ENCODE results near the gene KLHDC10.

KLHDC10 gene

GRCh38 chr7:130134726-130135125 is 64.4 kb downstream of the KLHDC10 start:
- no peaks in the 10 kb centered on the region for H3K27me3 ChIP-seq (ENCODE audit: control insufficient read depth, low read length)
- no peak overlapping the region for H3K27ac ChIP-seq (ENCODE audit: low read depth, low read length)
- H3K4me1 ChIP-seq (ENCODE audit: control insufficient read depth, low read length): no peaks in the 10 kb centered on the region
- no peaks in the 10 kb centered on the region for H4K20me1 ChIP-seq (ENCODE audit: control insufficient read depth, insufficient read depth, low read depth, low read length)
- H3F3A ChIP-seq (ENCODE audit: control insufficient read depth, insufficient read depth): peaks cover 3% of the 10 kb centered on the region; the same call in 1 of the 2 replicates
- H3K9me2 ChIP-seq (replicated peaks; ENCODE audit: control insufficient read depth, low read length): no peaks in the 10 kb centered on the region
- TF ChIP-seq CTCF (IDR thresholded peaks at IDR 0.05; ENCODE audit: low read depth, low read length, poor library complexity, severe bottlenecking): no peak
- TF ChIP-seq EZH2phosphoT487 (IDR thresholded peaks at IDR 0.05; ENCODE audit: borderline replicate concordance, low read length): no peak
- H3K79me2 ChIP-seq (ENCODE audit: control insufficient read depth, low read length): no peaks in the 10 kb centered on the region
- H3K9me3 ChIP-seq (ENCODE audit: control insufficient read depth, insufficient read depth, low read length): no peaks in the 10 kb centered on the region
- H3K4me2 ChIP-seq (ENCODE audit: low read length): no peak overlapping the region
- no peak overlapping the region for H3K4me3 ChIP-seq (ENCODE audit: low read length)
- H3K36me3 ChIP-seq (ENCODE audit: control insufficient read depth, low read length): peaks cover 26% of the 10 kb centered on the region

DNA sequence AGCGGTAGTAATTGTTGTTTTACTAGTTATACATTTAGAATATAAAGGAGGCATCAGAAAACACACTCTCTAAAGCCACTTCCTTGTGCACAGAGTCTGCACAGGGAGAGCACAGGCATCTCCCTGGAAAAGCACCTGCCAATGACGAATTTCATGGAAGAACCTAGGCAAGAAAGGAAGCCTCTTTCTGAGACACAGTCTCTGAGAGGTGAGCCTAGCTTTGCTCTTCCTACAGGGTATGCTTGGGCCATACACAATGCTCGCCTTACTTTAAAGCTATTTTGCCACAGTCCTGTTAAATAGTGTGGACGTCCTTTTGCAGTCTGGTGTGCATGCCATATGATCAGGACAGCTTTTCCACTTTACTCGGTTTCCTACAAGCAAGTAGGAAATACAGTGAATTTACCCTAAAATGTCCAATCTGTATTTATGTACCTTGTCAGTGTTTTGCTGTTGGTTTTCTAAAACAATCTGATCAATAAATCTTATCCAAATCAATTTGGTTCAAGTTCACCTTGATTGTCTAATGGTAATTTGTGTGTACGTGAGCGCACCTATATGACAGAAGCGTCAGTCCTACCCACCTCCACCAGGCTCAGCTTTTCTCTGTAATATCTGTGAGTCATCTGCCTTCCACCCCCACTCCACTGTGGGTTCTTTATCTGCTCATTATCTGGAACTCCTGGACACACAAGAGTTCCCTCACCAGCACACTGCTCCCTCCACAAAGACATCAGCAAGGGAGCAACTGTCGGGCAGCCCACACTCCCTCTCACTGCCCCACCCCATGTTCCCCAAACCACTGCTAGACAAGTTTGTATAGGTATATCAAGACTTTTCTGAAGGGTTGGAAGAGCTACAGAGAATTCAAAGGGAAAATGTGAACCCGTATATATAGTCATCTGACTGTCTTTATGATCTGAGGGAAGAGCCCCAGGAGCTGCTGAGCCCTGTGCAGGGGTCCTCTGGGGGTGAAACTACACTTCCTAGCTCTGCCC is 65.2 kb downstream of the KLHDC10 start:
- no peaks in the 10 kb centered on the region for H3K9me3 ChIP-seq (ENCODE audit: control insufficient read depth, insufficient read depth, low read length)
- H3K4me1 ChIP-seq (ENCODE audit: control insufficient read depth, low read length): no peaks in the 10 kb centered on the region
- no peak overlapping the region for H3K4me2 ChIP-seq (ENCODE audit: low read length)
- H3K9me2 ChIP-seq (replicated peaks; ENCODE audit: control insufficient read depth, low read length): no peaks in the 10 kb centered on the region
- peaks cover 22% of the 10 kb centered on the region for H3K36me3 ChIP-seq (ENCODE audit: control insufficient read depth, low read length)
- TF ChIP-seq CTCF (IDR thresholded peaks at IDR 0.05; ENCODE audit: low read depth, low read length, poor library complexity, severe bottlenecking) (no peak), EZH2phosphoT487 (IDR thresholded peaks at IDR 0.05; ENCODE audit: borderline replicate concordance, low read length) (no peak)
- no peaks in the 10 kb centered on the region for H4K20me1 ChIP-seq (ENCODE audit: control insufficient read depth, insufficient read depth, low read depth, low read length)
- no peak overlapping the region for H3K27ac ChIP-seq (ENCODE audit: low read depth, low read length)
- H3K27me3 ChIP-seq (ENCODE audit: control insufficient read depth, low read length): no peaks in the 10 kb centered on the region
- H3K4me3 ChIP-seq (ENCODE audit: low read length): no peak overlapping the region
- H3F3A ChIP-seq (ENCODE audit: control insufficient read depth, insufficient read depth): peaks cover 3% of the 10 kb centered on the region; the same call in 1 of the 2 replicates
- no peaks in the 10 kb centered on the region for H3K79me2 ChIP-seq (ENCODE audit: control insufficient read depth, low read length)

DNA sequence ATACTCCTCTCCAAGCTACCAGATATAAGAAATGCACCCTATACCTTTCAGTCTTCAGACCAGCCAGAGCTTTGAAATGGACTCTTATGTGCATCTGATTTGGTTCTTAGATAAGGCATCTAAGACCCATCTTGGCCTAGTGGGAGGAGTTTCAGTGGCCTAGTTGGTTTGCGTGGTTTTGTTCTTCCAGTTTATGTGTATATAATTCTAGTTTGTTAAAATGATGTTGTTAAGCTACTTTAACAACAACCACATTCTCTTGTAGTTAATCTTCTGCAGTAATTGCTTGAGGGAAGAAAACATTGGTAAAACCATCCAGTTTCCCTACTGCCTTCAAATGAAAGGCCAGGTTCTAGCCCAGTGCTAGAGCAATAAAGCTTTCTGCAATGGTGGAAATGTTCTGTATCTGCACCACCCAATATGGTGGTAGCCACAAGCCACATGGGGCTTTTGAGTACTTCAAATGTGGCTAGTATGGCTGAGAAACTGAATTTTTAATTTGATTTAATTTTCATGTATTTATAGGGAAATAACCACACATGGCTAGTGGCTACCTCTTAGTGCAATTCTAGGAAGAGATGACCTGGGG is 66.3 kb downstream of the KLHDC10 start:
- H4K20me1 ChIP-seq (ENCODE audit: control insufficient read depth, insufficient read depth, low read depth, low read length): no peaks in the 10 kb centered on the region
- peaks cover 3% of the 10 kb centered on the region for H3K27me3 ChIP-seq (ENCODE audit: control insufficient read depth, low read length)
- TF ChIP-seq CTCF (IDR thresholded peaks at IDR 0.05; ENCODE audit: low read depth, low read length, poor library complexity, severe bottlenecking) (no peak), EZH2phosphoT487 (IDR thresholded peaks at IDR 0.05; ENCODE audit: borderline replicate concordance, low read length) (no peak)
- H3K79me2 ChIP-seq (ENCODE audit: control insufficient read depth, low read length): no peaks in the 10 kb centered on the region
- no peaks in the 10 kb centered on the region for H3K9me3 ChIP-seq (ENCODE audit: control insufficient read depth, insufficient read depth, low read length)
- no peak overlapping the region for H3K4me2 ChIP-seq (ENCODE audit: low read length)
- H3K36me3 ChIP-seq (ENCODE audit: control insufficient read depth, low read length): peaks cover 13% of the 10 kb centered on the region
- H3K4me1 ChIP-seq (ENCODE audit: control insufficient read depth, low read length): peaks cover 11% of the 10 kb centered on the region
- no peak overlapping the region for H3K27ac ChIP-seq (ENCODE audit: low read depth, low read length)
- H3F3A ChIP-seq (ENCODE audit: control insufficient read depth, insufficient read depth): peaks cover 3% of the 10 kb centered on the region; the same call in 1 of the 2 replicates
- H3K4me3 ChIP-seq (ENCODE audit: low read length): no peak overlapping the region
- H3K9me2 ChIP-seq (replicated peaks; ENCODE audit: control insufficient read depth, low read length): no peaks in the 10 kb centered on the region
